MM.1S (cell line): ENCODE results near the gene SPOCK2.

ENCODE experiments used
- CTCF ChIP-seq: fragments of 300-600 bp; sonication (generic); IDR thresholded peaks from 2 replicates; pipeline ENCODE4 v1.5.1; 2016; ENCODE audit warnings: antibody characterized with exemption, low read length, mixed read lengths
- EZH2 ChIP-seq: fragments of 300-600 bp; sonication (generic); optimal IDR thresholded peaks from 2 replicates; pipeline ENCODE3; 2017; ENCODE audit warnings: low read depth, mild to moderate bottlenecking, antibody characterized with exemption, low read length, mixed read lengths
- EZH2phosphoT487 ChIP-seq: fragments of 300-600 bp; sonication (generic); IDR thresholded peaks from 2 replicates; pipeline ENCODE4 v1.6.1; 2018; ENCODE audit warnings: antibody characterized with exemption, low read length

- TF ChIP-seq CTCF = no peak
- no peak for TF ChIP-seq EZH2
- no peak for TF ChIP-seq EZH2phosphoT487
These were observed 19.1 kb upstream of the SPOCK2 start for GRCh38 chr10:72107325-72108003.
